ENCODE data around the gene CTNNA3.

Gene CTNNA3

DNA sequence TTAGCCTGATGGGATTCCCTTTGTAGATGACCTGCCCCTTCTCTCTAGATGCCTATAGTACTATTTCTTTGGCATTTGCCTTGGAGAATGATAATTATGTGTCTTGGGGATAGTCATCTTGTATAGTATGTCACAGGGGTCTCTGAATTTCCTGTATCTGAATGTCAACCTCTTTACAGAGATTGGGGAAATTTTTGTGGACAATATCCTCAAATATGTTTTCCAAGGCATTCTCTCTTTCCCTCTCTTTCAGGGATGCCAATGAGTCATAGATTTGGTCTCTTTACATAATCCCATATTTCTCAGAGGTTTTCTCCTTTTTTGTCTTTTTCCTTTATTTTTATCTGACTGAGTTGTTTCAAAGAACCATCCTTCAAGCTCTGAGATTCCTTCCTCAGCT lies 99.4 kb downstream of the CTNNA3 start:
- ChIA-PET POLR2A (no interaction called here), CTCF (interaction anchor here (0.6 to 0.7 kb wide), 2 partner anchors 27 to 796 kb away, joined by 3 to 4 read pairs; no protein-coding TSS in a partner anchor)
- Histone ChIP-seq H3K36me3 (ENCODE audit: control insufficient read depth in 2 of 2, insufficient read depth in 1 of 2, low read length in 2 of 2) (no peaks in the 10 kb centered on the region), H3K4me1 (ENCODE audit: control insufficient read depth, insufficient read depth, low read length) (no peaks in the 10 kb centered on the region), H3K9me3 (ENCODE audit: control insufficient read depth, insufficient read depth, low read depth, low read length) (no peaks in the 10 kb centered on the region), H3K4me3 (ENCODE audit: low read depth, low read length) (no peak overlapping the region), H3K27ac (ENCODE audit: extremely low read depth, low read depth, low read length) (no peak overlapping the region)
- TF ChIP-seq, protein P1, sequence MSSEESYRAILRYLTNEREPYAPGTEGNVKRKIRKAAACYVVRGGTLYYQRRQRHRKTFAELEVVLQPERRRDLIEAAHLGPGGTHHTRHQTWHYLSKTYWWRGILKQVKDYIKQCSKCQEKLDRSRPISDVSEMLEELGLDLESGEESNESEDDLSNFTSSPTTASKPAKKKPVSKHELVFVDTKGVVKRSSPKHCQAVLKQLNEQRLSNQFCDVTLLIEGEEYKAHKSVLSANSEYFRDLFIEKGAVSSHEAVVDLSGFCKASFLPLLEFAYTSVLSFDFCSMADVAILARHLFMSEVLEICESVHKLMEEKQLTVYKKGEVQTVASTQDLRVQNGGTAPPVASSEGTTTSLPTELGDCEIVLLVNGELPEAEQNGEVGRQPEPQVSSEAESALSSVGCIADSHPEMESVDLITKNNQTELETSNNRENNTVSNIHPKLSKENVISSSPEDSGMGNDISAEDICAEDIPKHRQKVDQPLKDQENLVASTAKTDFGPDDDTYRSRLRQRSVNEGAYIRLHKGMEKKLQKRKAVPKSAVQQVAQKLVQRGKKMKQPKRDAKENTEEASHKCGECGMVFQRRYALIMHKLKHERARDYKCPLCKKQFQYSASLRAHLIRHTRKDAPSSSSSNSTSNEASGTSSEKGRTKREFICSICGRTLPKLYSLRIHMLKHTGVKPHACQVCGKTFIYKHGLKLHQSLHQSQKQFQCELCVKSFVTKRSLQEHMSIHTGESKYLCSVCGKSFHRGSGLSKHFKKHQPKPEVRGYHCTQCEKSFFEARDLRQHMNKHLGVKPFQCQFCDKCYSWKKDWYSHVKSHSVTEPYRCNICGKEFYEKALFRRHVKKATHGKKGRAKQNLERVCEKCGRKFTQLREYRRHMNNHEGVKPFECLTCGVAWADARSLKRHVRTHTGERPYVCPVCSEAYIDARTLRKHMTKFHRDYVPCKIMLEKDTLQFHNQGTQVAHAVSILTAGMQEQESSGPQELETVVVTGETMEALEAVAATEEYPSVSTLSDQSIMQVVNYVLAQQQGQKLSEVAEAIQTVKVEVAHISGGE (tag by site-specific recombination; conservative IDR thresholded peaks at IDR 0.05; ENCODE audit: low read depth): no peak
- TF ChIP-seq ZFP3 (tag by site-specific recombination; IDR thresholded peaks at IDR 0.05; ENCODE audit: low read depth) (no peak), ZNF585B (tag by site-specific recombination; IDR thresholded peaks at IDR 0.05) (no peak), ZNF292 (tag by site-specific recombination; IDR thresholded peaks at IDR 0.05; ENCODE audit: borderline replicate concordance, low read depth) (no peak), ZNF621 (tag by site-specific recombination; IDR thresholded peaks at IDR 0.05) (no peak), ZBTB7A (tag by site-specific recombination; IDR thresholded peaks at IDR 0.05; ENCODE audit: low read depth) (no peak), ZFHX2 (tag by site-specific recombination; conservative IDR thresholded peaks at IDR 0.05) (no peak)

DNA sequence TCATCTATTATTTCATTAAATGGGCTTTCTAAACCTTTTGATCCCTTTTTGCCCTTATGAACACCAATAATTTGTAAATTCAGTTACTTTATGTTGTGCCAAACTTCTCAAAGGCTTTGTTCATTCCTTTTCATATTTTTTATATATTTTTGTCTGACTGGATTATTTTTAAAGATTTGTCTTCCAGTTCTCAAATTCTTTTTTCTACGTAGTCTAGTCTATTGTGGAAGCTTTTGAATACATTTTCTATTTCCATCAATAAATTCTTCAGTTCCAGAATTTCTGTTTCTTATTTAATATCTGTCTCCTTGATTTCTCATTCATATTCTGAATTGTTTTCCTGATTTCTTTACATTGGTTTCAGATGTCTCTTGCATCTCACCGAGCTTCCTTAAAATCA lies 108.2 kb downstream of the CTNNA3 start:
- Histone ChIP-seq H3K36me3 (ENCODE audit: control insufficient read depth in 2 of 2, insufficient read depth in 1 of 2, low read length in 2 of 2) (no peaks in the 10 kb centered on the region), H3K4me3 (ENCODE audit: low read depth, low read length) (no peak overlapping the region), H3K4me1 (ENCODE audit: control insufficient read depth, insufficient read depth, low read length) (no peaks in the 10 kb centered on the region), H3K27ac (ENCODE audit: extremely low read depth, low read depth, low read length) (no peak overlapping the region), H3K9me3 (ENCODE audit: control insufficient read depth, insufficient read depth, low read depth, low read length) (no peaks in the 10 kb centered on the region)
- CTCF ChIA-PET: interaction anchor here (0.5 kb wide), 1 partner anchor 21 kb away, joined by 4 read pairs; no protein-coding TSS in a partner anchor
- POLR2A ChIA-PET: no interaction called here
- peak; percentile 43 for TF ChIP-seq SETDB1 (IDR thresholded peaks at IDR 0.05; ENCODE audit: insufficient read length, low read length)
- TF ChIP-seq ZNF354C (tag by site-specific recombination; IDR thresholded peaks at IDR 0.05; ENCODE audit: borderline replicate concordance, low read depth): no peak
- no peak for TF ChIP-seq ZNF548 (tag by site-specific recombination; IDR thresholded peaks at IDR 0.05)
- TF ChIP-seq IKZF3 (tag by site-specific recombination; IDR thresholded peaks at IDR 0.05): no peak
- no peak for TF ChIP-seq ZNF624 (tag by site-specific recombination; IDR thresholded peaks at IDR 0.05)

DNA sequence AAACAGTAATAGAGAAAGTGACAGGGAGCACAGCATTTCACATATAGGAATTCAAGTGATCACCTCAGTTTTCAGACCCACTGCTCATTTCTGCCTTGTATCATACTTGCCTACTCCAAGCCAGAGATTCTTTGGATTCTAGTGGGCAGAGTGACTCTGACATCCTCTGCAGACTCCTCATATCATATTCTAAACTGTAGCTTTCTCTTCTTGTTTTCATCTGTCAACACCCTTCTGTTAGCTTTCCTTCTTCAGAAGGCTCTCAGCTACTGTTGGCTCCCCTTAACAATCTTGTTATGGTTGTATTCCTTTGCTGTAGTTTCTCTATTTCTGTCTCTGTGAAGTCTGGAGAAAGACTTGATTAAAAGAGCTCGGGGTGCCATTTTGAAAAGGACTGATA lies 120.5 kb downstream of the CTNNA3 start:
- CTCF ChIA-PET: interaction anchor here (1.0 kb wide), 1 partner anchor 204 kb away, joined by 4 read pairs; no protein-coding TSS in a partner anchor
- H3K4me3 ChIP-seq (ENCODE audit: low read depth, low read length): no peak overlapping the region
- H3K9me3 ChIP-seq (ENCODE audit: control insufficient read depth, insufficient read depth, low read depth, low read length): no peaks in the 10 kb centered on the region
- H3K27ac ChIP-seq (ENCODE audit: extremely low read depth, low read depth, low read length): no peak overlapping the region
- POLR2A ChIA-PET: no interaction called here
- H3K4me1 ChIP-seq (ENCODE audit: control insufficient read depth, insufficient read depth, low read length): no peaks in the 10 kb centered on the region
- no peaks in the 10 kb centered on the region for H3K36me3 ChIP-seq (ENCODE audit: control insufficient read depth in 2 of 2, insufficient read depth in 1 of 2, low read length in 2 of 2)
- TF ChIP-seq, protein P2, sequence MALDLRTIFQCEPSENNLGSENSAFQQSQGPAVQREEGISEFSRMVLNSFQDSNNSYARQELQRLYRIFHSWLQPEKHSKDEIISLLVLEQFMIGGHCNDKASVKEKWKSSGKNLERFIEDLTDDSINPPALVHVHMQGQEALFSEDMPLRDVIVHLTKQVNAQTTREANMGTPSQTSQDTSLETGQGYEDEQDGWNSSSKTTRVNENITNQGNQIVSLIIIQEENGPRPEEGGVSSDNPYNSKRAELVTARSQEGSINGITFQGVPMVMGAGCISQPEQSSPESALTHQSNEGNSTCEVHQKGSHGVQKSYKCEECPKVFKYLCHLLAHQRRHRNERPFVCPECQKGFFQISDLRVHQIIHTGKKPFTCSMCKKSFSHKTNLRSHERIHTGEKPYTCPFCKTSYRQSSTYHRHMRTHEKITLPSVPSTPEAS (tag by site-specific recombination; IDR thresholded peaks at IDR 0.05): no peak
- TF ChIP-seq ZNF785 (tag by site-specific recombination; IDR thresholded peaks at IDR 0.05) (no peak), BCL11B (tag by site-specific recombination; IDR thresholded peaks at IDR 0.05; ENCODE audit: low read depth) (no peak), ZNF558 (tag by site-specific recombination; IDR thresholded peaks at IDR 0.05) (no peak), ZBTB1 (tag by site-specific recombination; IDR thresholded peaks at IDR 0.05) (no peak), ZNF214 (tag by site-specific recombination; IDR thresholded peaks at IDR 0.05; ENCODE audit: borderline replicate concordance) (no peak)
- TF ChIP-seq, protein P3, sequence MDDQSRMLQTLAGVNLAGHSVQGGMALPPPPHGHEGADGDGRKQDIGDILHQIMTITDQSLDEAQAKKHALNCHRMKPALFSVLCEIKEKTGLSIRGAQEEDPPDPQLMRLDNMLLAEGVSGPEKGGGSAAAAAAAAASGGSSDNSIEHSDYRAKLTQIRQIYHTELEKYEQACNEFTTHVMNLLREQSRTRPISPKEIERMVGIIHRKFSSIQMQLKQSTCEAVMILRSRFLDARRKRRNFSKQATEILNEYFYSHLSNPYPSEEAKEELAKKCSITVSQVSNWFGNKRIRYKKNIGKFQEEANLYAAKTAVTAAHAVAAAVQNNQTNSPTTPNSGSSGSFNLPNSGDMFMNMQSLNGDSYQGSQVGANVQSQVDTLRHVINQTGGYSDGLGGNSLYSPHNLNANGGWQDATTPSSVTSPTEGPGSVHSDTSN (CRISPR knock-in tag; IDR thresholded peaks at IDR 0.05): no peak
- TF ChIP-seq, protein P4, sequence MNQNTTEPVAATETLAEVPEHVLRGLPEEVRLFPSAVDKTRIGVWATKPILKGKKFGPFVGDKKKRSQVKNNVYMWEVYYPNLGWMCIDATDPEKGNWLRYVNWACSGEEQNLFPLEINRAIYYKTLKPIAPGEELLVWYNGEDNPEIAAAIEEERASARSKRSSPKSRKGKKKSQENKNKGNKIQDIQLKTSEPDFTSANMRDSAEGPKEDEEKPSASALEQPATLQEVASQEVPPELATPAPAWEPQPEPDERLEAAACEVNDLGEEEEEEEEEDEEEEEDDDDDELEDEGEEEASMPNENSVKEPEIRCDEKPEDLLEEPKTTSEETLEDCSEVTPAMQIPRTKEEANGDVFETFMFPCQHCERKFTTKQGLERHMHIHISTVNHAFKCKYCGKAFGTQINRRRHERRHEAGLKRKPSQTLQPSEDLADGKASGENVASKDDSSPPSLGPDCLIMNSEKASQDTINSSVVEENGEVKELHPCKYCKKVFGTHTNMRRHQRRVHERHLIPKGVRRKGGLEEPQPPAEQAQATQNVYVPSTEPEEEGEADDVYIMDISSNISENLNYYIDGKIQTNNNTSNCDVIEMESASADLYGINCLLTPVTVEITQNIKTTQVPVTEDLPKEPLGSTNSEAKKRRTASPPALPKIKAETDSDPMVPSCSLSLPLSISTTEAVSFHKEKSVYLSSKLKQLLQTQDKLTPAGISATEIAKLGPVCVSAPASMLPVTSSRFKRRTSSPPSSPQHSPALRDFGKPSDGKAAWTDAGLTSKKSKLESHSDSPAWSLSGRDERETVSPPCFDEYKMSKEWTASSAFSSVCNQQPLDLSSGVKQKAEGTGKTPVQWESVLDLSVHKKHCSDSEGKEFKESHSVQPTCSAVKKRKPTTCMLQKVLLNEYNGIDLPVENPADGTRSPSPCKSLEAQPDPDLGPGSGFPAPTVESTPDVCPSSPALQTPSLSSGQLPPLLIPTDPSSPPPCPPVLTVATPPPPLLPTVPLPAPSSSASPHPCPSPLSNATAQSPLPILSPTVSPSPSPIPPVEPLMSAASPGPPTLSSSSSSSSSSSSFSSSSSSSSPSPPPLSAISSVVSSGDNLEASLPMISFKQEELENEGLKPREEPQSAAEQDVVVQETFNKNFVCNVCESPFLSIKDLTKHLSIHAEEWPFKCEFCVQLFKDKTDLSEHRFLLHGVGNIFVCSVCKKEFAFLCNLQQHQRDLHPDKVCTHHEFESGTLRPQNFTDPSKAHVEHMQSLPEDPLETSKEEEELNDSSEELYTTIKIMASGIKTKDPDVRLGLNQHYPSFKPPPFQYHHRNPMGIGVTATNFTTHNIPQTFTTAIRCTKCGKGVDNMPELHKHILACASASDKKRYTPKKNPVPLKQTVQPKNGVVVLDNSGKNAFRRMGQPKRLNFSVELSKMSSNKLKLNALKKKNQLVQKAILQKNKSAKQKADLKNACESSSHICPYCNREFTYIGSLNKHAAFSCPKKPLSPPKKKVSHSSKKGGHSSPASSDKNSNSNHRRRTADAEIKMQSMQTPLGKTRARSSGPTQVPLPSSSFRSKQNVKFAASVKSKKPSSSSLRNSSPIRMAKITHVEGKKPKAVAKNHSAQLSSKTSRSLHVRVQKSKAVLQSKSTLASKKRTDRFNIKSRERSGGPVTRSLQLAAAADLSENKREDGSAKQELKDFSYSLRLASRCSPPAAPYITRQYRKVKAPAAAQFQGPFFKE (tag by site-specific recombination; IDR thresholded peaks at IDR 0.05; ENCODE audit: borderline replicate concordance): no peak
